Inferior parietal cortex (tissue), 1 donor: ENCODE measurements around the gene ARHGAP10.
A peak's percentile ranks its signal among the peaks of the same experiment; 100 is the strongest.

Experiments used
- DNase-seq: peaks from one replicate; pipeline ENCODE4 v3.0.0-alpha.2; 2016; ENCODE audit errors: extremely low spot score

The ARHGAP10 gene

GRCh38 chr4:147731580-147732517, at the start of gene ARHGAP10:
Gene ARHGAP10 (plus strand): TSS chr4:147732088. CDS start chr4:147732302, 214 bp downstream.
- DNase-seq, result no peak

- no peak for DNase-seq
Observed at GRCh38 chr4:147682755-147683154, 49.1 kb upstream of the ARHGAP10 start.

GRCh38 chr4:147683188-147683591, 48.7 kb upstream of the ARHGAP10 start:
- DNase-seq, result peak; percentile 36

- peak; percentile 89 for DNase-seq
Observed at GRCh38 chr4:147683717-147684700, 47.9 kb upstream of the ARHGAP10 start, which contains the start of gene PRMT9. Gene PRMT9 (minus strand): TSS chr4:147684163. CDS start chr4:147683987, 176 bp downstream.

- DNase-seq, result no peak
Observed at GRCh38 chr4:147689067-147689466, 42.8 kb upstream of the ARHGAP10 start.

- DNase-seq, result no peak
Observed at GRCh38 chr4:147691820-147692219, 40.1 kb upstream of the ARHGAP10 start.

- DNase-seq, result no peak
Observed at GRCh38 chr4:147693218-147693617, 38.7 kb upstream of the ARHGAP10 start.

- DNase-seq, result no peak
Observed at GRCh38 chr4:147696866-147697265, 35.0 kb upstream of the ARHGAP10 start.

- DNase-seq, result no peak
Observed at GRCh38 chr4:147704846-147705245, 27.0 kb upstream of the ARHGAP10 start.

- DNase-seq, result peak; percentile 74
Observed at GRCh38 chr4:147707892-147708672, 23.8 kb upstream of the ARHGAP10 start.

- no peak for DNase-seq
Observed at GRCh38 chr4:147709999-147710398, 21.9 kb upstream of the ARHGAP10 start.

- DNase-seq, result no peak
Observed at GRCh38 chr4:147714575-147715401, 17.1 kb upstream of the ARHGAP10 start.

- no peak for DNase-seq
Observed at GRCh38 chr4:147717878-147718277, 14.0 kb upstream of the ARHGAP10 start.

- DNase-seq, result no peak
Observed at GRCh38 chr4:147723326-147723725, 8.6 kb upstream of the ARHGAP10 start.

- no peak for DNase-seq
Observed at GRCh38 chr4:147724468-147725201, 7.3 kb upstream of the ARHGAP10 start.

GRCh38 chr4:147725673-147726072, 6.2 kb upstream of the ARHGAP10 start:
- DNase-seq, result no peak

GRCh38 chr4:147727476-147728028, 4.3 kb upstream of the ARHGAP10 start:
- no peak for DNase-seq

- no peak for DNase-seq
Observed at GRCh38 chr4:147730333-147730732, 1.6 kb upstream of the ARHGAP10 start.

GRCh38 chr4:147732518-147733235, 789 bp downstream of the ARHGAP10 start:
- DNase-seq, result no peak
